Neuron (in vitro differentiated cells): ENCODE results near the gene MRGPRF.
"Not testable (repeated sequence)": the region's sequence is repeated elsewhere in the genome, so short reads cannot be mapped to it uniquely, and the experiment has no call there.

Source experiments
- H2AFZ ChIP-seq: one replicate; pipeline ENCODE4 v1.6.1; 2013; ENCODE audit warnings: low read depth, mild to moderate bottlenecking, inconsistent platforms, low read length, moderate library complexity
- H3K27me3 ChIP-seq: one replicate; pipeline ENCODE4 v1.6.1; 2013; ENCODE audit warnings: low read length; ENCODE audit not compliant: insufficient read depth
- H3K36me3 ChIP-seq: one replicate; pipeline ENCODE4 v1.6.1; 2013; ENCODE audit warnings: low read length; ENCODE audit not compliant: insufficient read depth
- H3K4me1 ChIP-seq: one replicate; pipeline ENCODE4 v1.6.1; 2013; ENCODE audit warnings: low read length; ENCODE audit not compliant: insufficient read depth
- H3K4me3 ChIP-seq: 2 replicates; pipeline ENCODE4 v1.5.1; 2013; ENCODE audit warnings: mild to moderate bottlenecking, low read length, moderate library complexity
- H3K9me3 ChIP-seq: one replicate; pipeline ENCODE4 v1.6.1; 2013; ENCODE audit warnings: low read length

MRGPRF gene

DNA sequence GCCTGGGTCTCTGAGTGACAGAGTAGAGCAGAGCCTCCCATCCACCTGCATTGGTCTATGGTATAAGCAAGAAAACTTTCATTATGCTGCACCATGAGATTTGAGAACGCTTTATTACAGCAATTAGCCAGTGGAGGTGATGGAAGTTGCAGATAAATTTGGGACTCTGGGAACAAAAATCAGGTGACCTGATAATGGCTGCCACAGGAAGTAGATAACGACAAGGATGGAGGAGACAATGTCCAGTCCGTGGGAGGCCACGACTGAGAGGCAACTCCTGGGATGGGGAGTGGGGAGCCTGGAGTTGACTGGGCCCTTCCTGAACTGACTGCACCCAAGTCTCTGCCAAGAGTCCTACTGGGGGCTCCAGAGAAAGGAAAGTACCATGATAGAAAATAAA lies 37.0 kb downstream of the MRGPRF start:
- Histone ChIP-seq H3K4me3 (no peak overlapping the region), H2AFZ (no peak overlapping the region), H3K27me3 (peaks cover under 1% of the 10 kb centered on the region), H3K4me1 (no peaks in the 10 kb centered on the region), H3K36me3 (no peaks in the 10 kb centered on the region), H3K9me3 (no peaks in the 10 kb centered on the region)

DNA sequence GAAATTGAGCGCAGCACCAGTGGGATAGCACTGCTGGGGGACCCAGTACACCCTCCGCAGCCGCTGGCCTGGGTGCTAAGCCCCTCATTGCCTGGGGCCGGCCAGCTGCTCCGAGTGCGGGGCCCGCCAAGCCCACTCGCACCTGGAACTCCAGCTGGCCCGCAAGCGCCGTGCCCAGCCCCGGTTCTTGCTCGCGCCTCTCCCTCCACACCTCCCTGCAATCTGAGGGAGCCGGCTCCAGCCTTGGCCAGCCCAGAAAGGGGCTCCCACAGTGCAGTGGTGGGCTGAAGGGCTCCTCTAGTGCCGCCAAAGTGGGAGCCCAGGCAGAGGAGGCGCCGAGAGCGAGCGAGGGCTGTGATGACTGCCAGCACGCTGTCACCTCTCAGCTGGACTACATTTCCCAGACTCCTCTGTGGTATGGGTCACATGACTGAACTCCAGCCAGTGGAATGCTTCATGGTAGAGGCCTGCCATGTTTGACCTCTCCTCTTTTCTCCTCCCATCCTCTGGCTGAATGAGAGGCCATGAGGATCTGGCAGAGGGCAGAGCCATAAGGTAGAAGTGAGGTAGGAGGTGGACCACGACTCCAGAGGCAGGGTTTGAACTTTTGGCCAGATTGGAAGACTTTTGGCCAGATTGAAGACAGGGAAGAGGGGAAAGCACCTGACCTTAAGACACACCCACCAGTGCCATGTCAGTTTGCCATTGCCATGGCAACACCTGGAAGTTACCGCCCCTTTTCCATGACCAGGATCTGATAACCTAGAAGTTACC lies 38.4 kb downstream of the MRGPRF start:
- H3K27me3 ChIP-seq, result peaks cover 4% of the 10 kb centered on the region

DNA sequence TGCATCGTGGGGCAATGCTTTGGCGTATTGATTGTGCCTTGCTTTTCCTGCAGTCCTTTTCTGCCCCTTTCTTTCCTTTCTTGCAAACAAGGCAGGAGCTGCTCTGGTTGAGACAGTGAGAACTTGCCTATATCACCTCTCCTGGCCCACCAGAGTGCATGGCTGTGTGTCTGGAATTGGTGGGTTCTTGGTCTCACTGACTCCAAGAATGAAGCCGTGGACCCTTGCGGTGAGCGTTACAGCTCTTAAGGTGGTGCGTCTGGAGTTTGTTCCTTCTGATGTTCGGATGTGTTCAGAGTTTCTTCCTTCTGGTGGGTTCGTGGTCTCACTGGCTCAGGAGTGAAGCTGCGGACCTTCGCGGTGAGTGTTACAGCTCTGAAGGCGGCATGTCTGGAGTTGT lies 39.3 kb downstream of the MRGPRF start:
- H3K4me1 ChIP-seq, H2AFZ ChIP-seq, H3K9me3 ChIP-seq, H3K36me3 ChIP-seq, H3K4me3 ChIP-seq, H3K27me3 ChIP-seq: not testable (repeated sequence)

More for the DNA sequence above, 38.4 kb downstream of the MRGPRF start:
- H3K36me3 ChIP-seq, result no peaks in the 10 kb centered on the region
- H3K4me1 ChIP-seq, result no peaks in the 10 kb centered on the region
- H3K9me3 ChIP-seq, result peaks cover 2% of the 10 kb centered on the region
- H2AFZ ChIP-seq, result no peak overlapping the region
- H3K4me3 ChIP-seq, result no peak overlapping the region

DNA sequence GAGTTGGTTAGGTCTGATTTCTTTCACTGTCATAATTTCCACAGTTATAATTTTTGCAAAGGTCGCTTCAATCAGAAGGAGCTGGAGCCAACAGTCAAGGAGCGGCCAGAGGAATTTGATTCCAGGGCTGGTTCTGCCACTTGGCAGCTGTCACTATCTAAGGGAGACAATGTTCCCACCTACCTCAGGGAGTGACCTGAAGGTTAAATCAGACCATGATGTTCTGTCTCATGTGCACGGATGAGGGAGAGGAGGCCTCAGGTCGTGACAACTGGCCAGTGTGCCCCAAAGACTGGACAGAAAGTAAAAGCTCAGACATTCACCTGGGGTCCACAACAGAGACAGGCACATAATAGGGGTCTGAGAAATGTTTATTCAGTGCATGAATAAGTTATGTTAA lies 39.8 kb downstream of the MRGPRF start:
- H3K36me3 ChIP-seq, result no peaks in the 10 kb centered on the region
- H3K4me1 ChIP-seq, result no peaks in the 10 kb centered on the region
- H2AFZ ChIP-seq, result no peak overlapping the region
- H3K27me3 ChIP-seq, result peaks cover 4% of the 10 kb centered on the region
- H3K4me3 ChIP-seq, result no peak overlapping the region
- peaks cover 2% of the 10 kb centered on the region for H3K9me3 ChIP-seq

DNA sequence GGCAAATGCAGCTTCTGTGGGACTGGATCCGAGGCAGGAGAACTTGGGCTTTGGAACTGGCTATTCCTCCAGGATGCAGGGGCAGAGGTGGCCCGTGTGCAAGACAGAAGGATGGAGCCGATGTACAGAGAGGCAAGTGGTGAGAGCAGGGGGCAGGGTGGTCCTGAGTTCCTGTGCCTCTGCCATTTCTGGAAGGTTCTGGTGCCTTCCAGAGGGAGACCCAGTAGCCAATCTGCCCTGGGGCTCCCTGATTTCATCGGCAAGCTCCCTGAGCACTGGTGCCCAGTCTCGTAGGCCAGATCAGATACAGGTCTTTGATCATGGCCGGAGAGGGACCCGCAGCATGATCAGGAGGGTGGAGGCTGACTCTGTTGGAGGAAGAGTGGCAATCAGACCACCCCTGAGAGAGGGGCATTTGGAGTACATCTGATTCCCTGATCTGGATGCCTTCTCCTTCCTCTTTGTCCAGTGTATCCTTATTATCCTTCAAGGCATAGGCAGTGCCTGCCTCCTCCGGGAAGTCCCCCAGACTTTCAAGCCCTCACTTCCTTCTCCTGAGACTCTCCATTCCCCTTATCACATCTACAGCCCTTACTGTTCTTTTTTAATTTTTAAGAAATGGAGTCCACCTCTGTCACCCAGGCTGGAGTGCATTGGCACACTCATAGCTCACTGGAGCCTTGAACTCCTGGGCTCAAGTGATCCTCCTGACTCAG lies 42.0 kb downstream of the MRGPRF start:
- no peaks in the 10 kb centered on the region for H3K4me1 ChIP-seq

DNA sequence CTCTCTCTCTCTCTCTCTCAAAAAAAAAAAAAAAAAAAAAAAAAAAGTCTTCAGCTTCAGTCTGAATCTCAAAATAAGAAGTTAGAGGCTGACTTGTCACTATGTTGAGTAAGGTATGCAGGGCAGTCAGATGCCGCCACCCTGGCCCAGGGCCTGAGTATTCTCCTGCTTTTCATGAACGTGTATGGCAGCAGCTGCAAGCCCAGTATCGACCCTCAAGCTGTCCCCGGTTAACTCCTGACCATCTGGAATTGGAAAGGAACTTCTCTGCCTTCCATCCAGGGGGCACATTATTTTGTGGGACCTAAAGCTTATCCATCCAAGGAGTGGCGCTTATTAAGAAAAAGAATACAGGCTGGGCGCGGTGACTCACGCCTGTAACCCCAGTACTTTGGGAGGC lies 43.7 kb downstream of the MRGPRF start:
- peaks cover 5% of the 10 kb centered on the region for H3K9me3 ChIP-seq
- no peaks in the 10 kb centered on the region for H3K36me3 ChIP-seq
- H3K4me1 ChIP-seq, result no peaks in the 10 kb centered on the region
- no peak overlapping the region for H3K4me3 ChIP-seq
- peaks cover 4% of the 10 kb centered on the region for H3K27me3 ChIP-seq
- H2AFZ ChIP-seq, result no peak overlapping the region

More for the DNA sequence above, 42.0 kb downstream of the MRGPRF start:
- Histone ChIP-seq H3K36me3 (no peaks in the 10 kb centered on the region), H3K27me3 (peaks cover 4% of the 10 kb centered on the region), H2AFZ (no peak overlapping the region), H3K4me3 (no peak overlapping the region), H3K9me3 (peaks cover 5% of the 10 kb centered on the region)

DNA sequence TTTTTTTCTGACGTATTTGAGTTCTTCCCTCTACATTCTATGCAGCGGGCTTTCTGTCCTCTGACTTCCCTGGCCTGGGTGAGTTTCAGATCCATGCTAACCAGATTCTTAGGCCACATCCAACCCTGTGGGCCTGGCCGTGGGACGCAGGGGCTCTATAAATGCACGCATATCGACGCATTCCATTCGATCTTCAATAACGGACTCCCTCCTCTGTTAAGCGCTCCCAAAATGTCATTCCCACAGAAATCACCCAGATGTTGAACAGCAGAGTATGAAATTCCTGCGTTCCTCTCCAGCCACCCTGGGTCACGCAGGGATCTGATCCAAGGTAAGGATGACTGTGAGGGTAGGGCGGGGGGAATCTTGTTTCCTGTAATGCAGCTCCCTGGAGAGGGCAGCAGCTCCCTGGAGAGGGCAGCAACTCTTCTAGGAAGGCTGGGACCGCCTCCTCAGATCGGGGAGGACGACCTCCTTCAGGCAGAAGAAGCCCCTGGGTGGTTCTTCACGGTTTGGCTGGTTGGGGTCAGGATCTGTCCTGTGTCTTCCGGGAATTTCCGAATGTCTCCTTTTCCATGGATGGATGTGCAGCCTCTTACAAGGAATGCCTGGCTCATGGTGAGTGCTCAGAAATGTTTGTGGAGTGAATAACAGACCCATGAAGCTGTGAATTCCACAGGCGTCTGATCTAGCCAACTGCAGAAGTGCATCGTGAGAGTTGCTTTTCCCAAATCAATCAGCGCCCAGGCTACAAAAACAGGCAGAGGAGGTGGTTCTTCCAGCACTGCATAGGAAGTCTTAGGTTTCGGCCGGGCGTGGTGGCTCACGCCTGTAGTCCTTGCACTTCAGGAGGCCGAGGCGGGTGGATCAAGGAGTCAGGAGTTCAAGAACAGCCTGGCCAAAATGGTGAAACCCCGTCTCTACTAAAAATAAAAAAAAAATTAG lies 44.5 kb downstream of the MRGPRF start:
- Histone ChIP-seq H3K4me1 (no peaks in the 10 kb centered on the region), H3K27me3 (peaks cover 4% of the 10 kb centered on the region), H3K36me3 (no peaks in the 10 kb centered on the region), H2AFZ (no peak overlapping the region), H3K9me3 (peaks cover 9% of the 10 kb centered on the region), H3K4me3 (no peak overlapping the region)

DNA sequence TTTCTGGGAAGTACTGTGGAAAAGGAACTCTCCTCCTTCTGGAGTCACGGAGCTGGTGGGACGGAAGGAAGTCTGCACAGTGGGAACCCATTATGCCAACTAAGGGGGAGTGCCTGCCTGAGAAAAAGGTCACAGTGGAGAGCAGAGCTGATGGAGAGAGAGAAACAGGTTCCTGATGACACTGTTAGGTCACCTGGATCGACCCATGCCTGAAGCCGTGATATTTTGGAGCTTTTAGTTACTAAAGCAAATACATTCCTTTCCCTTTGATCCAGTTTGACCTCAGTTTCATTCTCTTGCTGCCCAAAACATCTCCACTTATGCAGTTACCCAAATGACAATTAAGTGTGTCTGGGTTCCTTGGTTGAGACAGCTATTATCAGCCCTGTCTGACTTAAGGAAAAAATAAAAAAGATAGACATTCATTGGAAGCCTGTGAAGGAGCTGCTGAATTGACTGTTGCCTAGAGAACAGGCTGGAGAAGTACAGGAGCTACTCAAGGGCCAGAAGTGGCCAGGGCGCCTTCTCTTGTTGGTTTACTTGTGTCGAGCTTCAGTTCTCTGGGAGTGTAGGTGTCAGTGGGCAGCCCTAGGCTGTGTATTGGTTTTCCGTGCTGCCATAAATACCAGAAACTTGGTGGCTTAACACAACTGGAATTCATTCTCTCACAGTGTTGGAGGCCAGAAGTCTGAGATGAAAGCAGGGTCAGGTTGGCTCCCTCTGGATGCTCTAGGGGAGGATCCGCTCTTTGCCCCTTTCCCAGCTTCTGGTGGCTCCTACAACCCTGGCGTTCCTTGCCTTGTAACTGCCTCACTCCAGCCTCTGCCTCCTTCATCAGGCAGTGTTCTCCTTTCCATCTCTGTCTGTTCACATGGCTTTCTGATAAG lies 45.9 kb downstream of the MRGPRF start:
- Histone ChIP-seq H3K9me3 (peaks cover 12% of the 10 kb centered on the region), H3K4me3 (no peak overlapping the region), H3K4me1 (no peaks in the 10 kb centered on the region), H2AFZ (no peak overlapping the region), H3K27me3 (peaks cover 4% of the 10 kb centered on the region), H3K36me3 (no peaks in the 10 kb centered on the region)

DNA sequence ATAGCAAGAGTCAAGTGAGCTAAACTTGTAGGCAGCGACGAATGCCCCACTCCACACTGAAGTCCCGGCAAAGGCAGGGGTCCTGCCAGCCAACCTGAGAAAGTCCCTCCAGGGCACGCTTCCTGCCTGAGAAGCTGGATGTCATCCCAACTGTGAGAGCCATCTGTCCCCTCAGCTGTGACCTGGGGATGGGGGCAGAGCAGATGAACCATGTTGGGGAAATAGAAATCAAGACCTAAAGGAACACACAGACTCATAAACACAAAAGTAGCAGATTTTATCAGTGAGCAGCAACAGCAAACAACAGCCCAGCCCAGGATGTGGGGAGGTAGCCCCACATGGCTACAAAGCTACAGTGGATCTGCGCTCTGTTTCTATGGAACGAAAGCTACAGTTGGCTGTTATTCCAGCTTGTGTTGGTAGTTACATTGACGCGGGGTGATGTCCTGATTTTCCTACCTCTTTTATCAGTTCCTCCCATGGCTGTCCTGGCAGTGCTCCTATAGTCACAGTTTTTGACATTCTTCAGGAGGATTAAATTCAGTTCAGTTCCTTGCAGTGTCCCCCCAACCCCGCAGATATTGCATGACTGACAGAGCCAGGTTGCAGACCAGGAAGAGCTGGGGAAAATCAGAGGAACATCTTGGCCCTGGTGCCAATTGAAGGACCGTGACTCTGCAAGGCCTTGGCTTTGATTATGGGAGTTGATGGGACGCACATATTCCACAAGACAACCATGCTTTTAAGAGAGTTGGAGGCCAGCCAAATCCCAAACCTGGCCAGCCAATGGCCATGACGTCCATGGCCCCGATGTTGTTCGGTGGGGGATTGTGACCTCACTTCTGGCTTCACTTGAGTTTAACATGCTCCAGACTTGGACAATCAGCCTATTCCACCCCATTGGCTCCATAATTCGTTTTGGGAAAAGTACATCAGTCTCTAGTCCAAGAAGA lies 46.9 kb downstream of the MRGPRF start:
- Histone ChIP-seq H3K27me3 (peaks cover 4% of the 10 kb centered on the region), H3K4me1 (no peaks in the 10 kb centered on the region), H3K9me3 (peaks cover 12% of the 10 kb centered on the region), H3K4me3 (no peak overlapping the region), H2AFZ (no peak overlapping the region), H3K36me3 (no peaks in the 10 kb centered on the region)

DNA sequence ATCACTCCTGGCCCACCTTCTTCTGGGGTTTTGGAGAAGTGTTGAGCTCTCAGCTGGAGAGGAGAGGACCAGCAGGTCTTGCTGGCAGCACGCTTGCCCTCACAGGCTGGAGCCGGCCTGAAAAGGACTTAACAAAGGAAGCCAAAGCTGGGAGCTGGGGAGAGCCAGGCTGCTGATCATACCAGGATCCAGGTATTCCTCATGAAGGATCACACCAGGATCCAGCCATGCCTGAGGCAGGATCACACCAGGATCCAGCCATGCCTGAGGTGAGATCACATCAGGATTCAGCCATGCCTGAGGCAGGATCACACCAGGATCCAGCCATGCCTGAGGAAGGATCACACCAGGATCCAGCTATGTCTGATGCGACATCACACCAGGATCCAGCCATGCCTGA lies 49.3 kb downstream of the MRGPRF start:
- H3K4me3 ChIP-seq, result no peak overlapping the region
- peaks cover 3% of the 10 kb centered on the region for H3K4me1 ChIP-seq
- no peaks in the 10 kb centered on the region for H3K36me3 ChIP-seq
- no peaks in the 10 kb centered on the region for H3K27me3 ChIP-seq
- no peak overlapping the region for H2AFZ ChIP-seq
- H3K9me3 ChIP-seq, result peaks cover 10% of the 10 kb centered on the region

DNA sequence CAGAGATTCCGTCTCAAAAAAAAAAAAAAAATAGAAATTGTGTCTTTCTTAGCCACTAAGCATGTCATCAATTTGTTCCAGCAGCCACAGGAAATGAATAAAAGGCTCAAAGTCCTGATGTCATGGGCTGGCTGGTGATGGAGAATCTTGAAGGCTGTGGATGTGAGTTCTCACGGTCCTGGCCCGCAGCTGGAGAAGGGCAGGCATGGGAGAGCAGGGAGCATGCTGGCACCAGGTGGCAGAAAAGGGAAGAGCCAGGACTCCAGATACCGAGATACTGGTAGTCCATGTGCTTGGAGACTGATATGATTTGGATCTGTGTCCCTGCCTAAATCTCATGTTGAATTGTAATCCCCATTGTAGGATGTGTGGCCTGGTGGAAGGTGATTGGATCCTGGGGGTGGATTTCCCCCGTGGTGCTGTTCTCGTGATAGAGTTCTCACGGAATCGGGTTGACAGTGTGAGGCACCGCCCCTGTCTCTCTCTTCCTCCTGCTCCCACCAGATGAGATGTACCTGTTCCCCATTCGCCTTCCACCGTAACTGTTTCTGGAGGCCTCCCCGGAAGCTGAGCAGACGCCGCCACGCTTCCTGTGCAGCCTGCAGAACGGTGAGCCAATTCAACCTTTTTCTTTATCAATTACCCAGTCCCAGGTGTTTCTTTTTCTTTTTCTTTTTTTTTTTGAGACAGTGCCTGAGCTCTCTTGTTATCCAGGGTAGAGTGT lies 50.4 kb downstream of the MRGPRF start:
- H3K27me3 ChIP-seq, result no peaks in the 10 kb centered on the region
- no peak overlapping the region for H2AFZ ChIP-seq
- H3K4me1 ChIP-seq, result peaks cover 3% of the 10 kb centered on the region
- peaks cover 10% of the 10 kb centered on the region for H3K9me3 ChIP-seq
- H3K4me3 ChIP-seq, result no peak overlapping the region
- H3K36me3 ChIP-seq, result no peaks in the 10 kb centered on the region
